SK-N-SH treated with all-trans-retinoic acid at 6 μM for 48 hours (cell line): ENCODE results near the gene SPG7.

Experiments used
- ARNTL ChIP-seq: fragments of 450-650 bp; formaldehyde crosslinking; IDR thresholded peaks from 2 replicates; pipeline ENCODE4 v1.5.0; 2020; ENCODE audit warnings: low read depth, mild to moderate bottlenecking, moderate library complexity, borderline replicate concordance
- CSDC2 ChIP-seq: fragments of 250-450 bp; sonication (Bioruptor Pico); IDR thresholded peaks from 2 replicates; pipeline ENCODE4 v1.5.0; 2020; ENCODE audit warnings: mild to moderate bottlenecking, moderate library complexity
- ISL1 ChIP-seq: fragments of 250-450 bp; sonication (Bioruptor Pico); IDR thresholded peaks from 2 replicates; pipeline ENCODE4 v2.1.2; 2022; ENCODE audit warnings: mild to moderate bottlenecking, moderate library complexity
- OSR1 ChIP-seq: fragments of 250-450 bp; sonication (Bioruptor Pico); IDR thresholded peaks from 2 replicates; pipeline ENCODE4 v1.8.0; 2022; ENCODE audit warnings: moderate library complexity, mild to moderate bottlenecking, inconsistent platforms
- TOX ChIP-seq: fragments of 250-450 bp; sonication (Bioruptor Pico); IDR thresholded peaks from 2 replicates; pipeline ENCODE4 v1.8.0; 2021; ENCODE audit warnings: mild to moderate bottlenecking, moderate library complexity, borderline replicate concordance
- ZC3H10 ChIP-seq: fragments of 250-450 bp; sonication (Bioruptor Pico); IDR thresholded peaks from 2 replicates; pipeline ENCODE4 v1.5.1; 2021; ENCODE audit warnings: mild to moderate bottlenecking, moderate library complexity
- ZFP3 ChIP-seq: fragments of 250-450 bp; sonication (Bioruptor Pico); IDR thresholded peaks from 2 replicates; pipeline ENCODE4 v1.5.0; 2020; ENCODE audit warnings: mild to moderate bottlenecking, moderate library complexity
- ZFP30 ChIP-seq: fragments of 450-650 bp; formaldehyde crosslinking; IDR thresholded peaks from 2 replicates; pipeline ENCODE4 v1.5.0; 2022; ENCODE audit warnings: mild to moderate bottlenecking, moderate library complexity
- ZNF8 ChIP-seq: fragments of 450-650 bp; formaldehyde crosslinking; IDR thresholded peaks from 2 replicates; pipeline ENCODE4 v1.5.0; 2020; ENCODE audit warnings: mild to moderate bottlenecking, moderate library complexity
- TF ChIP-seq, protein P1 (sequence below): fragments of 250-450 bp; sonication (Bioruptor Pico); IDR thresholded peaks from 2 replicates; pipeline ENCODE4 v1.8.0; 2020; ENCODE audit warnings: mild to moderate bottlenecking, moderate library complexity, borderline replicate concordance
- TF ChIP-seq, protein P2 (sequence below): fragments of 250-450 bp; sonication (Bioruptor Pico); IDR thresholded peaks from 2 replicates; pipeline ENCODE4 v1.8.0; 2021; ENCODE audit warnings: low read depth, mild to moderate bottlenecking, moderate library complexity, borderline replicate concordance

DNA sequence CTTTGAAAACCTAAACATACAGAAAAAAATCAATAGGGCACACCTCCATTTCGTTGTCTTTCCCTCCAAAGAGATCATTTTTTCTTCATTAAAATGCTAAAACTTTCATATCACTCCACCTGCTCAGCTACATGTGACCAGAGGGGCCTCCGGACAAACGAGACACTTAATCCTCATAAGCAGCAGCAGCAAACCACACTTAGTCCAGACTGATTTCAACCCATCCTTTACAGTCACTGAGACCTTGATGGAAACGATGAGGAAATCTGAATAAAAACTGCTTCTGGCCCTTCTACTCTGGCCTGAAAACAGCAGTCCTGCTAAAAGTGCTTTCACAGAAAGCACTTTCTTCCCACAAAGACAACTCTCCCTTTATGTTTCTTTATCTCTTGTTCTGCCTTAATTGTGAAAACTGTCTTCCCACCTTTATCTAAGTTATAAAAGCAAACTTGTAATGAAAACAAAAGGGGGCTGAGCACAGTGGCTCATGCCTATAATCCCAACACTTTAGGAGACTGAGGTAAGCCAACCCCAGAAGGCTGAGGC is 22.4 kb upstream of the SPG7 start:
- TF ChIP-seq ZC3H10 (CRISPR knock-in tag) (no peak), CSDC2 (CRISPR knock-in tag) (no peak), OSR1 (CRISPR knock-in tag) (no peak), ZNF8 (CRISPR knock-in tag) (no peak), ARNTL (no peak), ZFP3 (CRISPR knock-in tag) (no peak), ISL1 (CRISPR knock-in tag) (no peak), TOX (CRISPR knock-in tag) (no peak), ZFP30 (CRISPR knock-in tag) (no peak)
- TF ChIP-seq, protein P1, sequence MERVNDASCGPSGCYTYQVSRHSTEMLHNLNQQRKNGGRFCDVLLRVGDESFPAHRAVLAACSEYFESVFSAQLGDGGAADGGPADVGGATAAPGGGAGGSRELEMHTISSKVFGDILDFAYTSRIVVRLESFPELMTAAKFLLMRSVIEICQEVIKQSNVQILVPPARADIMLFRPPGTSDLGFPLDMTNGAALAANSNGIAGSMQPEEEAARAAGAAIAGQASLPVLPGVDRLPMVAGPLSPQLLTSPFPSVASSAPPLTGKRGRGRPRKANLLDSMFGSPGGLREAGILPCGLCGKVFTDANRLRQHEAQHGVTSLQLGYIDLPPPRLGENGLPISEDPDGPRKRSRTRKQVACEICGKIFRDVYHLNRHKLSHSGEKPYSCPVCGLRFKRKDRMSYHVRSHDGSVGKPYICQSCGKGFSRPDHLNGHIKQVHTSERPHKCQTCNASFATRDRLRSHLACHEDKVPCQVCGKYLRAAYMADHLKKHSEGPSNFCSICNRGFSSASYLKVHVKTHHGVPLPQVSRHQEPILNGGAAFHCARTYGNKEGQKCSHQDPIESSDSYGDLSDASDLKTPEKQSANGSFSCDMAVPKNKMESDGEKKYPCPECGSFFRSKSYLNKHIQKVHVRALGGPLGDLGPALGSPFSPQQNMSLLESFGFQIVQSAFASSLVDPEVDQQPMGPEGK (CRISPR knock-in tag): no peak
- TF ChIP-seq, protein P2, sequence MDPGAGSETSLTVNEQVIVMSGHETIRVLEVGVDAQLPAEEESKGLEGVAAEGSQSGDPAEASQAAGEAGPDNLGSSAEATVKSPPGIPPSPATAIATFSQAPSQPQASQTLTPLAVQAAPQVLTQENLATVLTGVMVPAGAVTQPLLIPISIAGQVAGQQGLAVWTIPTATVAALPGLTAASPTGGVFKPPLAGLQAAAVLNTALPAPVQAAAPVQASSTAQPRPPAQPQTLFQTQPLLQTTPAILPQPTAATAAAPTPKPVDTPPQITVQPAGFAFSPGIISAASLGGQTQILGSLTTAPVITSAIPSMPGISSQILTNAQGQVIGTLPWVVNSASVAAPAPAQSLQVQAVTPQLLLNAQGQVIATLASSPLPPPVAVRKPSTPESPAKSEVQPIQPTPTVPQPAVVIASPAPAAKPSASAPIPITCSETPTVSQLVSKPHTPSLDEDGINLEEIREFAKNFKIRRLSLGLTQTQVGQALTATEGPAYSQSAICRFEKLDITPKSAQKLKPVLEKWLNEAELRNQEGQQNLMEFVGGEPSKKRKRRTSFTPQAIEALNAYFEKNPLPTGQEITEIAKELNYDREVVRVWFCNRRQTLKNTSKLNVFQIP (CRISPR knock-in tag): no peak
